ENCODE data around the gene ARMC5.

DNA sequence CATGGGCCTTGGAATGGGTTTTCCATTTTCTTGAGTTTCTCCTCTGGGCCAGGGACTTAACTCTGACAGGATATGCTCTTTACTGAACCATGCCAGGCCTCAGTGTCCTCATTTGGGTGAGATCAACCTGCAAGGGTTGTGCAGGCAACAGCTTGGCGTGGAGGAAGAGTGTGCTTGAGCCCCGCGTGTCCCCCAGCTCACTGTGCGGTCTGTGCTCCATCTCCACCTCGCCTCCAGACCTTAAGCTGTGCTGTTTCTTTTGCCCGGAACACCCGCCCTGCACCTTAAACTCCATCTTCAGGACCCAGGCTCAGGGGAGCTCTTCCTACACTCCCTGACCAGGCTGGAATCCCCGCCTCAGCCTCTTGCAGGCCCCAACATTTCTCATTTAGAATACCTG is 39.2 kb downstream of the ARMC5 start:
- TF ChIP-seq REST (IDR thresholded peaks at IDR 0.05; ENCODE audit: insufficient read depth in 1 of 2, low read depth in 2 of 2, low read length in 2 of 2) (no peak), TAF1 (IDR thresholded peaks at IDR 0.05; ENCODE audit: borderline replicate concordance, insufficient read depth, low read length) (no peak), POLR2AphosphoS5 (IDR thresholded peaks at IDR 0.05; ENCODE audit: low read depth, low read length) (no peak), SIN3A (IDR thresholded peaks at IDR 0.05; ENCODE audit: borderline replicate concordance, insufficient read depth, low read length) (no peak), FOXP2 (optimal IDR thresholded peaks at IDR 0.05; ENCODE audit: borderline replicate concordance, extremely low read depth, extremely low read length, insufficient read depth) (no peak)

All from PFSK-1 (cell line).